PFSK-1 (cell line): ENCODE results near the gene CRB1.

Source experiments
- POLR2AphosphoS5 ChIP-seq: IDR thresholded peaks from 2 replicates; pipeline ENCODE4 v1.6.1; 2012; ENCODE audit warnings: low read depth, mild to moderate bottlenecking, control low read depth, low read length, moderate library complexity
- TAF1 ChIP-seq: IDR thresholded peaks from 2 replicates; pipeline ENCODE4 v1.6.1; 2012; ENCODE audit warnings: low read length, control low read depth, borderline replicate concordance; ENCODE audit not compliant: insufficient read depth
- TF ChIP-seq, protein P1 (sequence below), 2 experiments: IDR thresholded peaks; 2 replicates each; pipeline versions ENCODE4 v1.6.1 to v1.8.0; 2011 to 2012; ENCODE audit warnings: low read depth in 2 of 2, low read length in 2 of 2, control low read depth in 1 of 2, inconsistent platforms in 1 of 2, mild to moderate bottlenecking in 1 of 2, moderate library complexity in 1 of 2; ENCODE audit not compliant: insufficient read depth in 1 of 2

DNA sequence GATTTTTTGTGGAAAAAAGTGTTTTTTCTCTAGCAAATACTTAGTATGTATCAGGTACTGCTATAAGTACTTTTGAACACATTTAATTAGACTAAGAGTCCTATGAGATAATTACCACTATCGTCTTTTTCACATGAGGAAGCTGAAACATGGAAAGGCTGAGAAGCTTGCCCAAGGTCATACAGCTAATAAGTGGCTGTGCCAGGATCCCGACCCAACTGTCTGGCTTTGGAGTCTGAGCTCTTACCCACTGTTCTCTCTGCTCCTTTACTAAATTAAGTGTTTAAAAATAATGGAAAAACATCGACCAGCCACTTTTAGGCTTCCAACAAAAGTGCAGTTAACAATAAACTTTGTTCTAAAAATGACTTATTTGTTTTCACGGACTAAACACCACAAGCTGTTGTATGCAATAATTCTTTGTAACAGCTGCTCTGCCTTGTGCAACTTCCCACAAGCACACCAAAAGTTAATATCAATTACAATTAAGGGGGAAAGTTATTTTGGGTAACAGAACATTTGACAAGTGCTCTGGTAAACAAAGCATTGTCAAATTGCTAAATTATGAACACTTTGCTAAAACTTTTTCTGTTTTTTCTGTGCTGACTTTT is 75.7 kb downstream of the CRB1 start:
- TF ChIP-seq POLR2AphosphoS5 (no peak), TAF1 (no peak)
- TF ChIP-seq, protein P1, sequence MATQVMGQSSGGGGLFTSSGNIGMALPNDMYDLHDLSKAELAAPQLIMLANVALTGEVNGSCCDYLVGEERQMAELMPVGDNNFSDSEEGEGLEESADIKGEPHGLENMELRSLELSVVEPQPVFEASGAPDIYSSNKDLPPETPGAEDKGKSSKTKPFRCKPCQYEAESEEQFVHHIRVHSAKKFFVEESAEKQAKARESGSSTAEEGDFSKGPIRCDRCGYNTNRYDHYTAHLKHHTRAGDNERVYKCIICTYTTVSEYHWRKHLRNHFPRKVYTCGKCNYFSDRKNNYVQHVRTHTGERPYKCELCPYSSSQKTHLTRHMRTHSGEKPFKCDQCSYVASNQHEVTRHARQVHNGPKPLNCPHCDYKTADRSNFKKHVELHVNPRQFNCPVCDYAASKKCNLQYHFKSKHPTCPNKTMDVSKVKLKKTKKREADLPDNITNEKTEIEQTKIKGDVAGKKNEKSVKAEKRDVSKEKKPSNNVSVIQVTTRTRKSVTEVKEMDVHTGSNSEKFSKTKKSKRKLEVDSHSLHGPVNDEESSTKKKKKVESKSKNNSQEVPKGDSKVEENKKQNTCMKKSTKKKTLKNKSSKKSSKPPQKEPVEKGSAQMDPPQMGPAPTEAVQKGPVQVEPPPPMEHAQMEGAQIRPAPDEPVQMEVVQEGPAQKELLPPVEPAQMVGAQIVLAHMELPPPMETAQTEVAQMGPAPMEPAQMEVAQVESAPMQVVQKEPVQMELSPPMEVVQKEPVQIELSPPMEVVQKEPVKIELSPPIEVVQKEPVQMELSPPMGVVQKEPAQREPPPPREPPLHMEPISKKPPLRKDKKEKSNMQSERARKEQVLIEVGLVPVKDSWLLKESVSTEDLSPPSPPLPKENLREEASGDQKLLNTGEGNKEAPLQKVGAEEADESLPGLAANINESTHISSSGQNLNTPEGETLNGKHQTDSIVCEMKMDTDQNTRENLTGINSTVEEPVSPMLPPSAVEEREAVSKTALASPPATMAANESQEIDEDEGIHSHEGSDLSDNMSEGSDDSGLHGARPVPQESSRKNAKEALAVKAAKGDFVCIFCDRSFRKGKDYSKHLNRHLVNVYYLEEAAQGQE (IDR thresholded peaks at IDR 0.05; ENCODE audit: insufficient read depth in 1 of 2, low read depth in 2 of 2, low read length in 2 of 2), result no peak
